Mesothelial cell of epicardium (in vitro differentiated cells): ENCODE results near the gene ODAPH. TPM values are rescaled to one million over a fixed set of nuclear protein-coding genes. Genes with fewer than 3 reads are reported as not detected.
"Not testable (repeated sequence)": the region's sequence is repeated elsewhere in the genome, so short reads cannot be mapped to it uniquely, and the experiment has no call there.

Experiments
- DNase-seq, 2 experiments: peaks; one replicate each; pipeline ENCODE4 v3.0.0; 2021; ENCODE audit warnings: low spot score in 2 of 2; ENCODE audit not compliant: unreplicated experiment in 2 of 2
- H3K27ac Mint-ChIP-seq: 2 replicates; pipeline ENCODE4 v1.8.0; 2021; ENCODE audit warnings: mixed read lengths
- H3K27me3 Mint-ChIP-seq: 2 replicates; pipeline ENCODE4 v1.8.0; 2021; ENCODE audit warnings: low read depth, mixed read lengths
- H3K36me3 Mint-ChIP-seq: 2 replicates; pipeline ENCODE4 v1.8.0; 2021; ENCODE audit warnings: mixed read lengths
- H3K4me1 Mint-ChIP-seq: 2 replicates; pipeline ENCODE4 v1.8.0; 2021; ENCODE audit warnings: mixed read lengths
- H3K4me3 Mint-ChIP-seq: 2 replicates; pipeline ENCODE4 v1.8.0; 2021; ENCODE audit warnings: mild to moderate bottlenecking, moderate library complexity, mixed read lengths
- H3K9me3 Mint-ChIP-seq: 2 replicates; pipeline ENCODE4 v1.8.0; 2021; ENCODE audit warnings: mixed read lengths
- total RNA-seq: library from RNA; stranded (reverse); gene quantifications from 3 replicates; pipeline ENCODE4 v1.2.1, GENCODE V29; 2021
- TF ChIP-seq, protein P1 (sequence below): fragments of 200-600 bp; sonication (generic); IDR thresholded peaks from one replicate; pipeline ENCODE4 v1.5.0; 2021; ENCODE audit warnings: antibody characterized with exemption; ENCODE audit not compliant: unreplicated experiment

The ODAPH gene
- total RNA-seq, 1 donor from 2014 or later, result 1.1 TPM

DNA sequence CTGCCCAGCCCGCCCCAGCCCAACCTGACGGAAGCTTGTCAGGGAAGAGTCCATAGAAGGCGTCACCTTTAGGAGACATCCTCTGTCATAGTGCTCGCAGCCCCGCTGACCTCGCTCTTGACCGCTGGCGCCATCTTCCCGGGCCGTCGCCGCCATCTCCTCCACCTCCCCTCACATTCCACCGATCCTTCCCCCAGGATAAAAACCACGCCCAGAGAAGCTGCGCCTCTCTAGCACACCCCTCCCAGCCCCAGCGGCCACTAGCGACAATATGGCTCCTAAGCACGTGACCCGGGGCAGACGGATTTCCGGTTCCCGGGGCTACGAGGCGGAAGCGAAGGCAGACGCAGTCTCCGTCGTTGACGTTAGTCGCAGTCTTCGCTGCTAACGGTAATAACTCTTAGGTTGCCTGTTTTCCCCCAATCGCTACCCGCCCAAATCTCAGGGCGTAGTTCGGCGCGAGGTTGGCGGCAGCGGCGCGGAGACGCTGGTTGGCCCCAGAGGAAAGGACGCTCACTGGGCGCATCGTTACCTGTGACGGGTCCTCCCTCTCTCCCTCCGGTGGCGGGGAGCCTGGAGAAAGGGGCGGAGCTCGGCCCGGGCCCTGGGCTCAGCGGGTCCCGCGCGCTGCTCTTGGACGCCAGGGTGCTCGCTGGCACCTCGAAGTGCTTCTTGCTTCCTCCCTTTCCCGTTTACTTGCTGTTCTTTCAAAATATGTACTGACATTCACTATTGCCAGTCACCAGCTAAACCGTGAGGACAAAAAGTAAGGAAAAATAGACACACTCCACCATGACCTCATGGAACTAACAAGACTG, 41.5 kb upstream of the ODAPH start, which contains the start of the genes RCHY1 and THAP6:
Gene RCHY1 (minus strand): TSS at position 273 of the 818 bp plus-strand sequence. CDS start 117 bp downstream, at position 156.
Gene THAP6 (plus strand): TSS at position 343 of the 818 bp plus-strand sequence. CDS start 980 bp downstream, outside the sequence.
- Mint-ChIP-seq H3K4me3 (no peak within 1 kb of the TSS), H3K27me3 (no peaks in the 10 kb centered on the region), H3K9me3 (peaks cover 4% of the 10 kb centered on the region), H3K27ac (peak within 1 kb of the TSS; percentile 98), H3K4me1 (peaks cover 27% of the 10 kb centered on the region), H3K36me3 (peaks cover 24% of the 10 kb centered on the region)
- TF ChIP-seq, protein P1, sequence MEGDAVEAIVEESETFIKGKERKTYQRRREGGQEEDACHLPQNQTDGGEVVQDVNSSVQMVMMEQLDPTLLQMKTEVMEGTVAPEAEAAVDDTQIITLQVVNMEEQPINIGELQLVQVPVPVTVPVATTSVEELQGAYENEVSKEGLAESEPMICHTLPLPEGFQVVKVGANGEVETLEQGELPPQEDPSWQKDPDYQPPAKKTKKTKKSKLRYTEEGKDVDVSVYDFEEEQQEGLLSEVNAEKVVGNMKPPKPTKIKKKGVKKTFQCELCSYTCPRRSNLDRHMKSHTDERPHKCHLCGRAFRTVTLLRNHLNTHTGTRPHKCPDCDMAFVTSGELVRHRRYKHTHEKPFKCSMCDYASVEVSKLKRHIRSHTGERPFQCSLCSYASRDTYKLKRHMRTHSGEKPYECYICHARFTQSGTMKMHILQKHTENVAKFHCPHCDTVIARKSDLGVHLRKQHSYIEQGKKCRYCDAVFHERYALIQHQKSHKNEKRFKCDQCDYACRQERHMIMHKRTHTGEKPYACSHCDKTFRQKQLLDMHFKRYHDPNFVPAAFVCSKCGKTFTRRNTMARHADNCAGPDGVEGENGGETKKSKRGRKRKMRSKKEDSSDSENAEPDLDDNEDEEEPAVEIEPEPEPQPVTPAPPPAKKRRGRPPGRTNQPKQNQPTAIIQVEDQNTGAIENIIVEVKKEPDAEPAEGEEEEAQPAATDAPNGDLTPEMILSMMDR, result no peak
- peak; percentile 87 to 92 for DNase-seq

DNA sequence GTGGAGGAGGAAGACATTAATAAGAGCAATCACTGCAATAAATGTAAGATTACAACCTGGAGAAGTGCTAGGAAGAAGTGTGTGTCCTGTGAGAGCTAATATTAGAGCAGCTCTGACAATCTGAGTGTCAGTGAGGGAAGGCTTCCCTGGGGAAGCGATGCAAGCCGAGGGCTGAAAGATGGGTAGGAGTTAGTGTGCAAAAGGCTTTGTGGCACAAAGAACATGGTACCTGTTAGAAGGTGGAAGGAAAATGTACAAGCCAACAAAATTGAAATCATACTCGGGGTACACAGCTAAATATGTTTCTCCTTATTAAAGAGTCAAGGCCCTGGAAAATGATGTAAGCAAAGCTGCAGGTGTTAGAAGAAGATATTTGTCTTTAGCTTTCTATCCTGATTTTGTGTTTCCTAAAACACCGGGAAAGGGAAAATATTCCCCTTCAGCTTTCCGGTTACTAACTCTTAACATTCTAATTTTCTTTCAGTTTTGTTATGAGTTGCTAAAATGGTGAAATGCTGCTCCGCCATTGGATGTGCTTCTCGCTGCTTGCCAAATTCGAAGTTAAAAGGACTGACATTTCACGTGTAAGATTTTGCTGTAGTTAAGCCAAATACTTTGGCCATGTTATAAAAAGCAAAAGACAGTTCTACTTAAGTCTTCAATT, 40.8 kb upstream of the ODAPH start:
- H3K4me1 Mint-ChIP-seq, result peaks cover 23% of the 10 kb centered on the region
- no peaks in the 10 kb centered on the region for H3K27me3 Mint-ChIP-seq
- DNase-seq, result no peak
- H3K27ac Mint-ChIP-seq, result peak overlapping the region; percentile 98
- H3K4me3 Mint-ChIP-seq, result no peak overlapping the region
- H3K36me3 Mint-ChIP-seq, result peaks cover 24% of the 10 kb centered on the region
- TF ChIP-seq, protein P1, result no peak
- peaks cover 4% of the 10 kb centered on the region for H3K9me3 Mint-ChIP-seq

DNA sequence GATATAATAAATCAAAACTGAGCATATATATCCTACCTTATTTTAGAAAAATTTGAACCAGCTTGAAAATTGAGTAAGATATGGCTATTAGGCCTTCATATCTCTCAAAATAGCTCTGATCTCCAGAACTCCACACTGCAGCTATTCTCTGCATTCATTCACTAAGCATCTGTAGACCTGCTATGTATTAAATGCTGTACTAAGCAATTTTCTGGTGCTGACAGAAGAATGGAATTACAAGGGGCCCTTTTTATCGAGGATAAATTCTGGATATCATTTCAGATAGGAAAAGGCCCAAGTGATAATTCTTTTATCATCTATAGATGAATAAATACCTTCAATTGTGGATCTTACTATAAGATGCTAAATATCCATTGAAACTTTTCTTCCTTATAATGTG, 39.7 kb upstream of the ODAPH start:
- H3K27me3 Mint-ChIP-seq, result no peaks in the 10 kb centered on the region
- H3K9me3 Mint-ChIP-seq, result peaks cover 4% of the 10 kb centered on the region
- no peak for DNase-seq
- H3K27ac Mint-ChIP-seq, result no peak overlapping the region
- no peak overlapping the region for H3K4me3 Mint-ChIP-seq
- peaks cover 29% of the 10 kb centered on the region for H3K36me3 Mint-ChIP-seq
- peaks cover 16% of the 10 kb centered on the region for H3K4me1 Mint-ChIP-seq
- TF ChIP-seq, protein P1, result no peak

DNA sequence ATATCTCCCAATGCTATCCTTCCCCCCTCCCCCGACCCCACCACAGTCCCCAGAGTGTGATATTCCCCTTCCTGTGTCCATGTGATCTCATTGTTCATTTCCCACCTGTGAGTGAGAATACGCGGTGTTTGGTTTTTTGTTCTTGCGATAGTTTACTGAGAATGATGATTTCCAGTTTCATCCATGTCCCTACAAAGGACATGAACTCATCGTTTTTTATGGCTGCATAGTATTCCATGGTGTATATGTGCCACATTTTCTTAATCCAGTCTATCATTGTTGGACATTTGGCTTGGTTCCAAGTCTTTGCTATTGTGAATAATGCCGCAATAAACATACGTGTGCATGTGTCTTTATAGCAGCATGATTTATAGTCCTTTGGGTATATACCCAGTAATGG, 36.4 kb upstream of the ODAPH start:
- H3K36me3 Mint-ChIP-seq, result peaks cover 44% of the 10 kb centered on the region
- H3K27me3 Mint-ChIP-seq, H3K9me3 Mint-ChIP-seq, H3K27ac Mint-ChIP-seq, DNase-seq, H3K4me3 Mint-ChIP-seq: not testable (repeated sequence)
- peaks cover 13% of the 10 kb centered on the region for H3K4me1 Mint-ChIP-seq

DNA sequence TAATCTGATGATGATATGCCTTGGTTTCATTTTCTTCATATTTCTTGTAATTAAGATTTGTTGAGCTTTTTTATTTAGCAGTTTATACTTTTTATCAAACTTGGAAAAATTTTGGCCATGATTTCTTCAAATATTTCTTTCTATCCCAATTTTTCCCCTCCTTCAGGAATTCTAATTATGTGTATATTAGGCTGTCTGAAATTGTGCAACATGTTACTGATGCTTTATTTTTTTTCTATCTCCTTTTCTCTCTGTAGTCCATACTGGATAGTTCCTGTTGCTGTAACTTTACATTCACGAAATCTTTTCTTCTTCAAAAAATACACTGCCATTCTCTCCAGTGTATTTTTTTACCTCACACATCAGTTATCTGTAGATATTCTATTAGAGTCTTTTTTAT, 30.8 kb upstream of the ODAPH start:
- TF ChIP-seq, protein P1, result no peak
- peaks cover 2% of the 10 kb centered on the region for H3K4me1 Mint-ChIP-seq
- H3K4me3 Mint-ChIP-seq, result no peak overlapping the region
- H3K27ac Mint-ChIP-seq, result no peak overlapping the region
- H3K36me3 Mint-ChIP-seq, result peaks cover 46% of the 10 kb centered on the region
- H3K9me3 Mint-ChIP-seq, result peaks cover 1% of the 10 kb centered on the region
- no peaks in the 10 kb centered on the region for H3K27me3 Mint-ChIP-seq
- DNase-seq, result no peak

DNA sequence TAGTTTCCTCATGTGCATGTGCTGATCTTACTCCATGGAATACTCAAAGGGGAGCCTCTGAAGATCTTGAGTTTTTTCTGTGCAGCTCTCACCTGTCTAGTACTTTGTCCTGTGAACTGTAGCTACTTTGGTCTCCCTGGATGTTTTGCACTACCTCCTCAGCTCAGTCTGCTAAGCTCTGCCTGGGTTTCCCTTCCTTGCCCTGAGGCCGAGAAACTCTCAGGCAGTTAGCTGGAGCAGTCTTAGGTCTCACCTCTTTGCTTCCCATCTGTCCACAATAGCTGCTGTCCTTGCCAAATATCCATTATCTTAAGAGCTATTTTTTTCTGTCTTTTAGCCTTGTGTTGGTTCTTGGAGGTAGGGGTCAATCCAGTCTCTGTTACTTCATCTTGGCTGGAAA, 30.0 kb upstream of the ODAPH start:
- no peak for DNase-seq
- Mint-ChIP-seq H3K36me3 (peaks cover 48% of the 10 kb centered on the region), H3K9me3 (peaks cover 8% of the 10 kb centered on the region), H3K4me3 (no peak overlapping the region), H3K27me3 (no peaks in the 10 kb centered on the region), H3K27ac (no peak overlapping the region), H3K4me1 (peaks cover 2% of the 10 kb centered on the region)
- TF ChIP-seq, protein P1, result no peak
